GM19025 (cell line): ENCODE results near the gene LRFN5.
"Not testable (repeated sequence)": the region's sequence is repeated elsewhere in the genome, so short reads cannot be mapped to it uniquely, and the experiment has no call there.

Experiments used
- ATAC-seq: cut with Tn5 transposase; IDR thresholded peaks from one replicate; pipeline ENCODE4 v1.9.1; 2021; ENCODE audit warnings: mild to moderate bottlenecking, low read depth, moderate library complexity; ENCODE audit not compliant: unreplicated experiment

Gene LRFN5

DNA sequence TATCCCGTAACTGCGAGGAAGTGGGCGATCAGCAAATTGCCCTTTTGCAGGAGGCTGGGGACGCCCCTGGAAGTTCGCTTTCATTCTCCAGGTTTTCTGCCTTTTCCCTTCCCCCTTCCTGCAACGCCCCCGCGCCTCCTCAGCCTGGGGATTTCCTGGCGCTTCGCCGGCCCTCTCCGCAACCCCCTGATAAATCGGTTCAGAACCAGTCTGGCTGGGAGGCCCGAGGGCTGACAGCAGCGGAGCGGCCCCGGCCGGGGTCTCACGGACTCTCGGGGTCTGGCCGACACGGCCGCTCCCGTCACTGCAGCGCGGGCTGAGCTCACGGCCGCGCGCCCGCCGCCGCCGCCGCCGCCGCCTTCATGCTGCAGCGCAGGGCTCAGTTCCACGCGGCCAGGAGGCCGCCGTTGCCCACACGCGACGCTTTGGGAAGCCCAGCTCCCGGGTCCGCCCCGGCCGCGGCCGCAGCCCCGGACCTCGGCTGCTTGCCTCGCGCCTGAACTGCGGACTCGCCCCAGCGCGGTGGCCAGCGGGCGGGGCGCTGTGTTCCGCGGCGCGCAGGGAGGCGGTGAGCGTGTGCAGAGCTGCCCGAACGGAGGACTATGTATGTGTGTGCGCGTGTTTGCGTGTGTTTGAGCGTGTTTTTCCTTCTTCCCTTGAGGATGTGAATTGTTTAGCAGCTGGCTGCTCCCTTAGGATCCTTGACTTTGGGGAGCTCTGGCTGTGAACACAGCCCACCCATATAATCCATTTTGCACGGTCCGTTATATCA, at the start of gene LRFN5:
LRFN5 (plus strand) TSS at position 345 of the 772 bp plus-strand sequence.
- ATAC-seq = no peak

DNA sequence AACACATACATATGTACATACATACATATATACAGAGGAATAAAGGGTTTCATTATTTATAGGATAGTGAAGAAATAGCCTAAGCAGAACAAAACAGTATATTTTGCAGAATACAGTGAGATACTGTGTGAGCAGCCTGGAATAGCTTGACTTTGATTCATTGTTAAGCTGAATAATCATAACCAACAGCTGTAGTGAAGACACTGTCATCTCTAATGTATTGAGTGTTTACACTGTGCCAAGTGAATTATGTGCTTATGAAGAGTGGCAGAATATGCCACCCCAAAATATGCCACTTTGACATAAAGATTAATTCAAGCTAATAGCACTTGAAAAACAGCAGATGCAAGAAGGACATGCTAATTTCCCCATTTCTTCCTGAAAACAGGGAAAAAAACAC, 48.2 kb upstream of the LRFN5 start:
- ATAC-seq = no peak

DNA sequence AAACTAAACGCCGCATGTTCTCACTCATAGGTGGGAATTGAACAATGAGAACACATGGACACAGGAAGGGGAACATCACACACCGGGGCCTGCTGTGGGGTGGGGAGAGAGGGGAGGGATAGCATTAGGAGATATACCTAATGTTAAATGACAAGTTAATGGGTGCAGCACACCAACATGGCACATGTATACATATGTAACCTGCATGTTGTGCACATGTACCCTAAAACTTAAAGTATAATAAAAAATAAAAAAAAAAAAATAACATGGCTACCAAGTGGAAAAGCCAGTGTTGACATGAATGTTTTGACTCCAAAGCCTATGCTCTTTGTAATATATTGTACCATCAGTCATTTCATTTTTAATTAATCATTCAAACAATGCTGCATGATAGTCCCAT, 39.8 kb upstream of the LRFN5 start:
- ATAC-seq = not testable (repeated sequence)

DNA sequence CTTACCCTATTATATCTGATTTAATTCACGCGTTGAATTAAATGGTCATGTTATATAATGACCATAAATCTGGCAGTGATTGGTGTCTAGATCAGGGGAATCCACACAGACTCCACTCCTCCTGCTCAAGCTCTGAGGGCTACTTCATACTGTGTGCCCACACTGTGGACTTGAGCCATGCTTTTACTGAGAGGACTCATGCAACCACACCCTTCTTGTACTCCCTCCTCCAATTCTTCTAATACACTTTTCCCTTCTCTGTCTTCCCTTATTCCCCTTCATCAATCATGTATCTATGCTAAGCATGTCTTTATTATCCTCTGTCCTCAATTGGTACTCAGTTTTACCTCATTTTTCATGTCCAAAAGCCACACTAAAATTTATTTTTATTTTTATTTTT, 37.7 kb upstream of the LRFN5 start:
- no peak for ATAC-seq

DNA sequence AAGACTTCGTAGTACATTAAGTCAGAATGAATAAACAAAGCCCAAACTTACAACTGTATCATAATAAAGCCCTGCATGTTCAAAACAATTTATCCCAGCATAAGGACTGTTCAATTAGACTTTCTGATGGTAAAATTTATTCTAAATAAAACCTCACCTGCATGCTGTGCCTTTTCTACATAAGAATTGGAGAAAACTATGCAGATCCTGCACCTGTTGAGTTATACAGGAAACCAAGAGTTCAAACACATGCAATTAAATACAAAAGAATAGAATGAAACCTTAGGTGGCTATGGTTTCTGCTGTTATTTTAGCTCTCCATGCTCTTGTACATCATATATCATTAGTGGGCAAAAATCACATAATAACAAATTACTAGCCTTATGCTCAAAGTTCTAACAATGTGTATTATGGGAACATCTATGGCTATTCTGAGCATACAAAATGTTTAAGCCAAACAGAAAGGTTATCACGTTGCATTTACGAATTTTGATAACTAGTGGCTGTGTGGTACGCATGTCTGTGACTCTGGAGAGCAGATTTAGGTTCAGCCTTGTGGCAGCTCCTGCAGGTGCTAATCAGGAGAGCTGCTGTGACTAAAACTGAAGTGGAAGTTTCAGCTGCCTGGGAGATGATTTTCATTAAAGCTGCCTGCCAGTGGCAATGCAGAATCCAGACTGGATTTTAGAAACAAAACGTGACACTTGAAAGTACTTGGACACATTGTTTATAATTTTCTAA, 36.1 kb upstream of the LRFN5 start:
- ATAC-seq = no peak

DNA sequence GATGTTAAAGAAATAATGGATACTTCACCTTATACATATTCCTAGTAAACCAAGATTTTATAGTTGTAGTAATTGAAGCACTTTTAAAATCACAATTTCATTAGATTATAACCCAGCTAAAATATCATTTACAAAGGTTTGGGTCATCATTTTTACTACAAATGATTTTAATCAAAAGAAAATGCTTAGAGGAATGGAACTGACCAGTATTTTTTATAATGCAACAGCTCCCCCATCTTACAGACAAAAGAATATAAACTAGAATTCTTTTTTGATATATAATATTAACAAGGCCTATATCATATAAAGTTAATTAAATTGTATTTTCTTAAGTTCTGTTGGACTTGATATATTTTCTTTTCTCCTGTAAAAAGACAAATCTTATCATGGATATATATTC, 20.4 kb upstream of the LRFN5 start:
- ATAC-seq = no peak

DNA sequence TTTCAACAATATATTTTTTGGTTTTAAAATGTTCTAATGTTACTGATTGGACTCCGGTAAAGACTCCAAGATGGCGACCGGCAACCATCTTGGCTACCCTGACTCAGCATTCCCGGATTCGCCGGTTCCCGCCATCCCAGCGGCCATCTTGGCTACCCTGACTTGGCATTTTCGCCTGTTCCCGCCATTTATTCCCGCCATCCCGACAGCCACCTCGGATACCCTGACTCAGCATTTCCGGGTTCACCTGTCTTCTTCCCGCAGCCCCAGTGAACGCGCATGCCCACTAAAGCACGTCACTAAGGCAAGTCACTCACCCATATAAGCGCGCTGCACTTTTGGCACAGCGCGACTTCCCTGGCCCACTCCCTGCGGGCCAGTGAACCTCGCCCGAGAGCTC, 9.0 kb upstream of the LRFN5 start:
- no peak for ATAC-seq

DNA sequence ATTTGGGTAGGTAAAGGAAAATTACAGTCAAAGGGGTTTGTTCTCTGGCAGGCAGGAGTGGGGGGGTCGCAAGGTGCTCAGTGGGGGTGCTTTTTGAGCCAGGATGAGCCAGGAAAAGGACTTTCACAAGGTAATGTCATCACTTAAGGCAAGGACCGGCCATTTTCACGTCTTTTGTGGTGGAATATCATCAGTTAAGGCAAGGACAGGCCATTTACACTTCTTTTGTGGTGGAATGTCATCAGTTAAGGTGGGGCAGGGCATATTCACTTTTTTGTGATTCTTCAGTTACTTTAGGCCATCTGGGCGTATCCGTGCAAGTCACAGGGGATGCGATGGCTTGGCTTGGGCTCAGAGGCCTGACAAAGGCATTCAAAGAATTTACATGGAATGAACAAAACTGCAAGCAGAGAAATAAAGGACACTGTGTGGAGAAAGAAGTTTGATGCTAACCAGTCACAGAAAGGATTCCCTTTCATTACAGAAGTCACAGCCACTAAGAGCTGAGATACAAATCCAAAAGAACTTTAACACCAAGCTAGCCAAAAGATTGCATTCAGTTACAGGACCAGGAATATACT, 6.8 kb upstream of the LRFN5 start:
- not testable (repeated sequence) for ATAC-seq

DNA sequence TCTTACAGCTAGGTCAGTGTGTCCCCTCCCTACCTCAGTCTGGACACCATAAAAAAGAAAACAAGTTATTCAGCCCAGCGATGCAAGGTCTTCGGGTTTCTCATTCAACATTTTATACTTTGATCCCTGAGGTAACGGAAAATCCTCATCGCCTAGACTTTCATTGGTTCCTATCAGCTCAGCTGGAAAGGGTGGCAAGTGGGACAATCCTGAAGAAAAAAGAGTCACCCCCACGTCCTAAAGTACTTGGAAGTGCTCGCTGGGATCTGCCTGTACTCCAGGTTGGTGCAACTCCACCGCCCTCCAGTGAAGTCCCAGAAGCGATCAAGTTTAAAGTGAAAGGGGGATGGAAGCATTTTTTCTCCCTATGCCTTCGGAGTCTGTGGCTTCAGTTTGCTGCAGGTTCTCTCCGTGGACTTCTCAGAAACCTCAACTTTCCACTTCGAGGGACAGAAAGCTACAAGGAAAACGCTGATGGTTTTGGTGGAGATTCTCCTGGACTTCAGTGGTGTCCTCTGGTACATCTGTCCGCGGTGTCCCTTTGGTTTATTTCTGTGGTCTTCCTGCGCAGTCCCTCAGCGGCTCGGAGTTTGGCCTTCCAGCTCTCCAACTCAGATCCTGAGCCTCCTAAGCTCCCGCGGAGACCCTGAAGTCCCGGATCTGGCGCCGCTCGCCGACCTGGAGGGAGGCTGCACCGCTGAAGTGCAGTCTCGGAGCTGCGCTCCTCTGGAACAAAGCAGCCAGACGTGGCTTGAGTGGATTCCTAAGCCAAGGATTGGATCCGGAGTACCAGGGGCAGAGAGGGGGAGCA, 1.8 kb upstream of the LRFN5 start:
- ATAC-seq = no peak

DNA sequence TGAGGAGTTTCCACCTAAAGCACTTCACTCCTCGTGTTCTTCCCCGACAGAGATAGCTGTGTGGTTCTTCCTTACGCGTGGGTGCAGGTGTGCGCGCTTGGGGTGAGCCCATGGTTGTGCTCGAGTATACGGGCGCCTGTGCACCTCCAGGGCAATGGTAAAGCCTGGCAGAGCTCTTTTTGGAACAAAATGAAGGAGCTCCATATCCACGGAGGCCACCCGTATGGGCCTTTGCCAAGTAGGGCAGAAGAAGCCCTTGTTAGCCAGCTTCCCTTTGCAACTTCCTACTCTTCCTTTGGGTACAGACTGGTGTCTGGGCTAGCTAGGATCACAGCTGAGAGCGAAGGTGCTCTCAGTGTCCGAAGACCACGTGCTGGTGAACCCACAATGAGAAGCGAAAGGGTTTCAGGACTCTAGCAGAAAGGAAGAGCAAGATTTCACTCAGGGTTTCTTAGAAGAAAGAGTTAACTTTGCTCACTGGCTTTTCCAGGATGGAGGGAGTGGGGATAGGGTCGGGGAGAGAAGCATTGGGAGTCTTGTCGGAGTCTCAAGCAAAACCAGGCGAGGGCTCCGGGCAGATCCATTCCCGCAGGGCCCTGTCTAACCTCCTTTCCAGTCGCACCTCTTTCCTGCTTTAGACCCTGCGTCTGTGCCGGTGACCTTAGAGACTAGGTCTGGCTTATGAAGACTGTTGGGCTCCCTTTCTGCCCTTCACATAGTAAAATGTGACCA, 960 bp upstream of the LRFN5 start:
- ATAC-seq = no peak

DNA sequence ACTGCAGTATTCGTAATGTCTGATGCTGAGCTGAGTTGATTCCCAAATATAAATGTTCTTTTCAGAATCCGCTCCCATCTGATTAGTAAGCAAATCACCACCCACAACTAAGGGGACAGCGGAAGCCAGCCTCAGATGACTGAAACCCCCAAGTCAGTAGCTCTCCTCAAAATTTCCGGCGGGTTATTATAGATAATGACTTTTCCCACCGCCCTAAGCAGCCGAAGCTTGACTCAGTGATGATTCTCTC, 469 bp upstream of the LRFN5 start:
- ATAC-seq = no peak

DNA sequence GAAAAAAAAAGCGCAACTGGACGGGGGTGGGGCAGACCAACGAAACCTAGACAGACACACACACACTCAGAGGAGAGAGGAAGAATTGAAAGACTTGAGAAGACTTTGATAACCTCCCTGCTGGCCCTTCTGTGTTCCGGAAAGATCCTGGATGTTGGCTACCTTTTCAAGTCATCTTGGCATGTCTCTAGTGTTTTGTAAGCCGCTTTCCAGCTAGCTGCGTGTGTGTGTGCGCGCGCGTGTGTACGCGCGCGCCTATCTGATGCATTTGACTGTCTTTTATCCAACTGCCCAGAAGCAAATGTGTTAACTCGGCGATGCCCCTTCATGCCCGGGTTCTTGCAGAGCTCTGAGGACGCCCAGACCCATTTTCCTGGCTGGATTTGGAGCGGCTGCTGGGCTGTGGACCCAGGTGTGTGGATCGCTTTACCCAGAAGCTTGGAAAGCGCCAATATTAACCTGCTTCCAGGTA, 664 bp downstream of the LRFN5 start:
- ATAC-seq = no peak

DNA sequence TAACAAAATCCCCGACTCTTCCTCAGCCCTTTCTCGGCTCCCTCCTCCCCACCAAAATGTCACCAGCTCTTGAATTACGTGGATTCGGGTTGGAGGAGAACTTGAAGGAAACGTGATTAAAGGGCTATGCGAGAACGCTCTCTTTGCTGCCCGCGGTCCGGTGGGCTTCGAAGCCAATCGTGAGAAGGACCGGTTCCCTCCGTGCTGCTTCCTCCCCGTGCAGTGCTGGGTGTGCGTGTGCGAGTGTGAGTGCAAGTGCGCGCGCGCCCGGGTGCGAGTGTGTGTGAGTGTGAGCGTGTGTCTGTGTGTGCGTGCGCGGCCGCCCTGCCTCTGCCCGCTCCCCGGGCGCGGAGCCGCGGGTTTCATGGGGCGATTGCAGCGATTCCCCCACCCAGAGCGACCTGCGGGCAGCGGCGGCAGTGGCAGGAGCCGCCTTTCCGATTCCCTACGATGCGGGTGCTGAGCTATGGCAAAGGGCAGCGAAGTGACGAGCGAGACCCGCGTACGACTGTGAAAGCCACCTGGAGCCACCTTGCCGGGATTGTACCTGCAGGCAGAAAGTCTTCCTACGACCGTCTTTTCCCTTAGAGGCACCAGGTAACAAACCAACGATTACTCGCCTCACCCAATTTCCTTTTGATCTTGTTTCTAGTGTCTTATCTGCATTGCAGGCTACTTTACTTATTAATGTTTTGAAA, 1.4 kb downstream of the LRFN5 start:
- no peak for ATAC-seq

DNA sequence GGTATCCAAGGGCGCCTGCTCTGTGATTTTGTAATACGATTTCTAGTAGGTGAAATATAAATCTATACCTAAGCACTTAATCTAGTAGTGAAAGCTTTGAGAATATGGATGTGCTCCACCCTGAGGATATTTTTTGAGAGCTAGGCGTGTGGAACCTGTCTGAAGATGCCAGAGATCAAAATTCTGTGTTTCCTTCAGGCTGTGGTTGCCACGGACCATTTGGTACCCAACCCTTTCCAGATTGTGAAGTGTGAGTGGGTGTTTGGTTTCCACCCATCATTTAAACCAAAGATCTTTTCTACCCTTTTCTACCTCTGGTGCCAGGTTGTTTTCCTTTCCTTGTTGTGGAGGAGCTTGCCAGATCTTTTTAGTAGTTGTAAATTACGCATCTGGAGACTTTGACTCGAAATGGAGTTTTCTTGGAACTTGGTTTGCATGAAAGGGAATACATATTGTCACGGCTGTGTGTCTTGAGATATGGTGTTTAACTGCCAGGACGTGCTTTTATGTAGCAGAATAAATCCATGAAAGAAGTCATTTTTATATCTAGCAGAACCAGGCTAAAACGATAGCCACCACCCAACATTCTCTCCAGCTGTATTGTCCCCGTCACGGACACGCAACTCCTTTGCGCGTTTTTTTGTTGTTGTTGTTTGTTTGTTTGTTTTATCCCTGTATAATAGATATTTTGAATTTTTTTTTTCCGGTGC, 2.2 kb downstream of the LRFN5 start:
- no peak for ATAC-seq

DNA sequence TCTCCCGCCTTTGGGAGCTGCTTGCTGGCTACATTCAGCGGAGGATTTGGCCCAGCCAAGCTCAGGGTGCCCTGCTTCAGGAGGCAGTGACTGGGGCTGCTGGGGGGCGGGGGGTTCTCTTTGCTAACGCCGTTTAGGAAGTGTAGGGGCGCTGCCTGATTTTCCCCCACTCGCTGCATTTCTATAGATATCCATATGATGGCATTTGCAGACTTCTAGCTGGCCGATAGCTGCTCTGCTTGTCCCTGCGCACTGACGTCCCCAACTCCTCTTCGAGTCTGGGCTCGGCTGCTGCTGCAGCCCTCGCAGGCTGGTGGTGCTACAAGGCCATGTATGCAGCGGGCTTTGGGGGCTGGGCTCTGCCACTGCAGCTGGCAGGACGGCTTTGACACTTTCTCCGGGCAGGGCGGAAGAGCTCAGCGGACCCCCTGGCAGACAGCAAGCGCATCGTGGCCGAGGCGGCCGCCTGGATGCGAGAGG, 3.1 kb downstream of the LRFN5 start:
- ATAC-seq = no peak

DNA sequence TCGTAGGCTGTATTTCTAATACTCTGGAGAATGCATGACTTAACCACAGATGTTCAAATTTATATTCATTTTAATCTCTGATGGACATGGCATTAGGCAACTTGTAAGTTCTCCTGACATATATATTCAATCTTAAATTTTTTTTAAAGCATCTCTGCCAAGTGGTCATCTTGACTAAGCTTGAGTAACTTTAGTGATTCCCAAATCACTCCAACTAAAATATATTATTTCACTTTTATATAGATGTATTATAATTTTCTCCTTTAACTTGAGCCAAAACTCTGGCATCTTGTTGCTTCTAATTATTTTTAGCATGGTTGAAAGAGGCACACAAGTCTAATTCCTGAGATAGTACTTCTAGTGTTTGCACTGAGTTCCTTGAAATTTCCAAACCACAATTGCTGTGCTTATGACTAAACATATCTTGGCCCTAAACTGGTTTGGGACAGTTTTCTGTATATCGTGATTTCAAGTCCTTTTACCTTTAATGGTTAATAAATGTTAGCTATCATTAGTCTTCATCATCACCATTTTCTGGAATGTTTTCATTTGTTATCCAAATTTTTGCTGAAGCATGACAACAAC, 8.4 kb downstream of the LRFN5 start:
- no peak for ATAC-seq

DNA sequence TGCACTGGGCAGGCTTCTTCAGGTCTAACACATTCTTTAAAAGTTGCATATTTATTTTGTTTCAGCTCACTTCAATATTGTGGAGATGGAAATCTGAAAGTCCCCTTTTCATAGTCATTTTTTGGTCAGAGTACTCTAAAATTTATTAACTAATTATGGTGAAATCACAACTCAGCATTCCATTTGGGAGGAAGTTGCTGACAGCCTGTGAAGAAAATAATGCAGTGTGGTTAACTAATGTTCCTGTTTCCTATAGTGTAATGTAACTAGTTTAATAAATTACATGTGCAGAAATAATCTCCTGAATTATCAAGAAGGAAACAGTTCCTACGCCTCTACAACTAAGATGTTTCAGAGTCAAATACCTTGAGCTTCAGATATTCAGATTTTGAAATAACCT, 17.1 kb downstream of the LRFN5 start:
- ATAC-seq = no peak

DNA sequence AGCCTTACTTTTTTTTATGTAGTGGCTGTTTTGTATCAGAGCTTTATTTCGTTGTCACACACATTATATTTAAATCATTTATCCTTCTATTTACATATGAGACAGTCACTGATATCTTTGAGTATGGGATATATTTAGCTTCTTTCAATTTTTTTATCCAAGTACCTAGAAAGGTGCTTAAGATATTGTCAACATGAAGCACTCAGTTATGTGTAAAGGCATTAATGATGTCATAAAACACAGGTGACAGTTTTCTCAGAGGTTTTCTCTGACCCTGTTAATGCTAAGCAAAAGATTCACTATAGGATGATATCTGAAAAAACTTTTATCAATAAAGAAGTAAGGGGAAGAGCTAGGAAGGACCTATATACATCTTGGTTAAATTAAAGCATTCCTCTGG, 23.2 kb downstream of the LRFN5 start:
- no peak for ATAC-seq

DNA sequence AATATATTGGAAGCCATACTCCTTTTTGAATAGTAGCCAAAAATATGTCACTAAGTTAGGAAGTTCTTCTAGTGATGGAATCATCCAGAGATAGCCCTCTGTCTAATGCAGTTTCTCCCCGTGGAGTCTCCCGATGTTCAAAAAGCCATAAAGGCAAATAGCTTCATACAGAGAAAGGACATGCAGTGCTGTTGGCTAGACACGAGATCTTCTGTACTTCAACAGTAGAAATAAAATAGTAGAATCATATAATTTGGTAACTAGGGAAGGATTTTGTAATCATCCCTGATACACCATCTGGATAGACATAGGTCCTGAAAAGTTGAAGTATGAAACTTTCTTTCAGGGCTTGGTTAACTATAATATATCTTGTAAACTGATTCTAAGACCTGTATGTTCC, 27.6 kb downstream of the LRFN5 start:
- no peak for ATAC-seq
